Heart right ventricle (tissue), 16 donors: ENCODE data around the gene TBC1D17. TPM values are rescaled to one million over a fixed set of nuclear protein-coding genes. Genes with fewer than 3 reads are reported as not detected.

Experiments used
- ATAC-seq, 8 donors: fragments of 200-7000 bp; cut with Tn5 transposase; one replicate each; pipeline ENCODE4 v1.9.1; 2020; ENCODE audit warnings: mild to moderate bottlenecking in 8 of 8, moderate library complexity in 8 of 8, moderate number of reproducible peaks in 1 of 8
- DNase-seq, 2 donors: peaks; one replicate each; pipeline ENCODE4 v3.0.0-alpha.2; 2020
- H3K27ac ChIP-seq, 10 donors: fragments of 200-600 bp; sonication (generic) in 2 of 10; one replicate each; pipeline versions ENCODE4 v1.5.0 to v1.8.0; 2020 to 2022; ENCODE audit warnings: mild to moderate bottlenecking in 3 of 10
- H3K27me3 ChIP-seq, 7 donors: fragments of 200-600 bp; one replicate each; pipeline ENCODE4 v1.8.0; 2021 to 2022; ENCODE audit warnings: mild to moderate bottlenecking in 2 of 7
- H3K36me3 ChIP-seq, 9 donors: fragments of 200-600 bp; sonication (generic) in 1 of 9; one replicate each; pipeline versions ENCODE4 v1.5.0 to v1.8.0; 2020 to 2022; ENCODE audit warnings: mild to moderate bottlenecking in 2 of 9
- H3K4me1 ChIP-seq, 9 donors: fragments of 200-600 bp; sonication (generic) in 1 of 9; one replicate each; pipeline versions ENCODE4 v1.5.0 to v1.8.0; 2020 to 2022; ENCODE audit warnings: mild to moderate bottlenecking in 4 of 9
- H3K4me3 ChIP-seq, 10 donors: fragments of 200-600 bp; sonication (generic) in 2 of 10; one replicate each; pipeline versions ENCODE4 v1.5.0 to v1.8.0; 2020 to 2022; ENCODE audit warnings: mild to moderate bottlenecking in 7 of 10, moderate library complexity in 2 of 10
- H3K9me3 ChIP-seq, 11 donors: fragments of 200-600 bp in 10 of 11; sonication (generic) in 2 of 11; one replicate each; pipeline versions ENCODE4 v1.5.0 to v1.8.0; 2013 to 2022; ENCODE audit warnings: mild to moderate bottlenecking in 2 of 11, control low read depth in 1 of 11, moderate library complexity in 1 of 11
- WGBS, 2 donors: extraction: QIAGEN DNeasy Blood & Tissue Kit; methylation state at CpG; one replicate each; pipeline ENCODE4 v1.1.7; 2013; ENCODE audit warnings: inconsistent platforms in 1 of 2; 5-methylcytosine and 5-hydroxymethylcytosine counted together
- intact Hi-C, 10 donors: fragments of 100-400 bp; cut with DNase I; formaldehyde crosslinking; loops; one replicate each; pipeline versions ENCODE4 v1.11.1 to v1.14.2; 2022
- microRNA-seq, 2 donors: library from miRNA; unstranded; fragments of <30 nt; microRNA quantifications; one replicate each; pipeline ENCODE4 v1.2.0, GENCODE V29; 2021
- polyA plus RNA-seq, 2 donors: library from polyadenylated mRNA; stranded (reverse); fragments of 200-250 nt; gene quantifications; one replicate each; pipeline ENCODE4 v1.2.3, GENCODE V29; 2013
- total RNA-seq, 10 donors: library from RNA; stranded (reverse); fragmentation: NEBNext Ultra II Directional in 3 of 10; extraction: Animal tissue kit (Norgen Biotek cat#: 25700) in 3 of 10; gene quantifications; one replicate each; pipeline versions ENCODE4 v1.2.1 to v1.2.4, GENCODE V29; 2021 to 2023
- TF ChIP-seq, protein P1 (sequence below), 9 donors: fragments of 200-600 bp; sonication (generic) in 2 of 9; IDR thresholded peaks; one replicate each; pipeline versions ENCODE4 v1.5.0 to v1.8.0; 2021 to 2022; ENCODE audit warnings: antibody characterized with exemption in 9 of 9, mild to moderate bottlenecking in 5 of 9, moderate library complexity in 1 of 9
- donor health status: Arrhythmogenic right ventricular cardiomyopathy.
- donor health status: ischemic (EF 13 %, LVEDD 7.1; RV severe dilation, severe dysfunction).
- donor health status: healthy with polysubstance abuse.
- donor health status: DM: no; HTN: yes; CAD: no.
- donor health status: DM: no; HTN: no; CAD: no.
- donor health status: ischemic (EF 25% LVEDD 6.9; RV normal size, moderate dysfunction).
- donor health status: ischemic (EF 25% LVEDD 5.7; RV mildly dilated, moderate dysfunction).
- donor health status: healthy.
- donor health status: DM: yes; HTN: yes; CAD: no.
- donor health status: Ischemic cardiomyopathy.
- donor health status: ischemic (EF 35%, LVEDD 5.7; RV mildly dilated, moderate dysfunction).
- donor health status: nonischemic (EF 11% LVEDD 7.7; RV severe dilation, severe dysfunction).
- donor health status: DM: yes; HTN: yes; CAD: no.
- donor health status: PGD.
- donor health status: ischemic (EF 29% LVEDD 5.4; RV normal size, mild dysfunction).
- donor health status: nonischemic (EF 23%, LVEDD 6.1; RV moderate dilation, normal function).

The TBC1D17 gene
- total and polyA plus RNA-seq, 12 donors = 30.4 to 57.9 (median 49.8) TPM

- Histone ChIP-seq H3K27me3 (peaks cover 0 to 3% (median 0%) of the 10 kb centered on the region in 7 donors), H3K36me3 (peaks cover 0 to 5% (median 0%) of the 10 kb centered on the region in 9 donors), H3K27ac (no peak overlapping the region), H3K4me3 (peak overlapping the region in 6 of 10 donors; percentile 4 to 33 (median 21)), H3K9me3 (no peaks in the 10 kb centered on the region), H3K4me1 (peaks cover 0 to 14% (median 7%) of the 10 kb centered on the region in 9 donors)
- intact Hi-C loops = loop anchor here (1.0 to 10.0 kb wide), 7 partner anchors 44 to 197 kb away; no protein-coding TSS in a partner anchor
- DNase-seq (peak; percentile 71 to 82), ATAC-seq (peak; percentile 79 to 95 (median 90))
- 17 to 18% methylated on average over 35 of the region's 35 CpGs for WGBS, 2 donors
- TF ChIP-seq, protein P1, sequence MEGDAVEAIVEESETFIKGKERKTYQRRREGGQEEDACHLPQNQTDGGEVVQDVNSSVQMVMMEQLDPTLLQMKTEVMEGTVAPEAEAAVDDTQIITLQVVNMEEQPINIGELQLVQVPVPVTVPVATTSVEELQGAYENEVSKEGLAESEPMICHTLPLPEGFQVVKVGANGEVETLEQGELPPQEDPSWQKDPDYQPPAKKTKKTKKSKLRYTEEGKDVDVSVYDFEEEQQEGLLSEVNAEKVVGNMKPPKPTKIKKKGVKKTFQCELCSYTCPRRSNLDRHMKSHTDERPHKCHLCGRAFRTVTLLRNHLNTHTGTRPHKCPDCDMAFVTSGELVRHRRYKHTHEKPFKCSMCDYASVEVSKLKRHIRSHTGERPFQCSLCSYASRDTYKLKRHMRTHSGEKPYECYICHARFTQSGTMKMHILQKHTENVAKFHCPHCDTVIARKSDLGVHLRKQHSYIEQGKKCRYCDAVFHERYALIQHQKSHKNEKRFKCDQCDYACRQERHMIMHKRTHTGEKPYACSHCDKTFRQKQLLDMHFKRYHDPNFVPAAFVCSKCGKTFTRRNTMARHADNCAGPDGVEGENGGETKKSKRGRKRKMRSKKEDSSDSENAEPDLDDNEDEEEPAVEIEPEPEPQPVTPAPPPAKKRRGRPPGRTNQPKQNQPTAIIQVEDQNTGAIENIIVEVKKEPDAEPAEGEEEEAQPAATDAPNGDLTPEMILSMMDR (IDR thresholded peaks at IDR 0.05) = peak; percentile 89 to 98 (median 96)
Observed at GRCh38 chr19:49937750-49938381, 60.4 kb downstream of the TBC1D17 start.

Small RNA genes lying within 50 kb of the gene (microRNA-seq; reads per million reads assigned to microRNA genes)
- gene MIR4749 (0 to 0.51 reads per million in 2 donors), gene MIR4750 (0.51 to 0.60 reads per million in 2 donors), gene MIR6800 (0 reads per million in 2 donors)

Other genes with a start within 250 kb of the TBC1D17 start
- 100 to 1,000 TPM in 7 of 10 donors, 10 to 100 TPM in 3; 90.4 to 141 (median 113) TPM for gene RRAS, start 237.6 kb upstream of the TBC1D17 start, total RNA-seq
- gene RRAS, start 237.6 kb upstream of the TBC1D17 start, polyA plus RNA-seq = 100 to 1,000 TPM; 208 to 215 TPM
- 10 to 100 TPM; 41.6 to 60.5 (median 45.2) TPM for gene SCAF1, start 235.5 kb upstream of the TBC1D17 start, total RNA-seq
- gene SCAF1, start 235.5 kb upstream of the TBC1D17 start, polyA plus RNA-seq = 10 to 100 TPM; 20.2 to 25.8 TPM
- gene IRF3, start 211.8 kb upstream of the TBC1D17 start, total RNA-seq = 10 to 100 TPM; 22.3 to 39.4 (median 24.7) TPM
- gene IRF3, start 211.8 kb upstream of the TBC1D17 start, polyA plus RNA-seq = 10 to 100 TPM; 67.8 to 84.2 TPM
- 10 to 100 TPM in 5 of 10 donors, 1 to 10 TPM in 5; 7.8 to 14.6 (median 9.8) TPM for gene BCL2L12, start 211.8 kb upstream of the TBC1D17 start, total RNA-seq
- gene BCL2L12, start 211.8 kb upstream of the TBC1D17 start, polyA plus RNA-seq = 10 to 100 TPM in 1 of 2 donors, 1 to 10 TPM in 1; 8.6 to 19.6 TPM
- 100 to 1,000 TPM; 112 to 146 (median 127) TPM for gene PRMT1, start 200.4 kb upstream of the TBC1D17 start, total RNA-seq
- gene PRMT1, start 200.4 kb upstream of the TBC1D17 start, polyA plus RNA-seq = 100 to 1,000 TPM in 1 of 2 donors, 10 to 100 TPM in 1; 80.0 to 270 TPM
- gene ADM5, start 188.1 kb upstream of the TBC1D17 start, total RNA-seq = under 1 TPM; 0.16 to 0.74 (median 0.47) TPM
- gene ADM5, start 188.1 kb upstream of the TBC1D17 start, polyA plus RNA-seq = 1 to 10 TPM; 1.1 to 1.6 TPM
- gene CPT1C, start 186.6 kb upstream of the TBC1D17 start, total RNA-seq = 1 to 10 TPM; 1.4 to 3.6 (median 1.9) TPM
- gene CPT1C, start 186.6 kb upstream of the TBC1D17 start, polyA plus RNA-seq = 10 to 100 TPM in 1 of 2 donors, 1 to 10 TPM in 1; 4.8 to 10.7 TPM
- gene TSKS, start 114.4 kb upstream of the TBC1D17 start, total RNA-seq = under 1 TPM in 8 of 10 donors, not detected in 2; 0.15 to 0.80 (median 0.36) TPM
- 1 to 10 TPM in 1 of 2 donors, under 1 TPM in 1; 0.64 to 3.4 TPM for gene TSKS, start 114.4 kb upstream of the TBC1D17 start, polyA plus RNA-seq
- 100 to 1,000 TPM in 1 of 10 donors, 10 to 100 TPM in 9; 56.0 to 108 (median 62.6) TPM for gene AP2A1, start 110.7 kb upstream of the TBC1D17 start, total RNA-seq
- gene AP2A1, start 110.7 kb upstream of the TBC1D17 start, polyA plus RNA-seq = 10 to 100 TPM; 36.1 to 96.3 TPM
- gene FUZ, start 64.4 kb upstream of the TBC1D17 start, total RNA-seq = 10 to 100 TPM; 11.4 to 20.8 (median 14.4) TPM
- 10 to 100 TPM; 16.4 to 24.1 TPM for gene FUZ, start 64.4 kb upstream of the TBC1D17 start, polyA plus RNA-seq
- 100 to 1,000 TPM in 1 of 10 donors, 10 to 100 TPM in 9; 39.7 to 110 (median 54.9) TPM for gene MED25, start 59.4 kb upstream of the TBC1D17 start, total RNA-seq
- 100 to 1,000 TPM in 1 of 2 donors, 10 to 100 TPM in 1; 39.5 to 149 TPM for gene MED25, start 59.4 kb upstream of the TBC1D17 start, polyA plus RNA-seq
- 100 to 1,000 TPM in 3 of 10 donors, 10 to 100 TPM in 7; 67.8 to 137 (median 90.0) TPM for gene PTOV1, start 26.5 kb upstream of the TBC1D17 start, total RNA-seq
- gene PTOV1, start 26.5 kb upstream of the TBC1D17 start, polyA plus RNA-seq = 100 to 1,000 TPM; 107 to 220 TPM
- 10 to 100 TPM; 24.0 to 43.9 (median 34.6) TPM for gene PNKP, start 10.1 kb upstream of the TBC1D17 start, total RNA-seq
- 10 to 100 TPM; 31.8 to 91.7 TPM for gene PNKP, start 10.1 kb upstream of the TBC1D17 start, polyA plus RNA-seq
- 10 to 100 TPM; 26.0 to 51.9 (median 32.4) TPM for gene AKT1S1, start 347 bp upstream of the TBC1D17 start, total RNA-seq
- 10 to 100 TPM; 42.6 to 48.1 TPM for gene AKT1S1, start 347 bp upstream of the TBC1D17 start, polyA plus RNA-seq
- gene IL4I1, start 19.2 kb downstream of the TBC1D17 start, total RNA-seq = 10 to 100 TPM in 1 of 10 donors, under 1 TPM in 7, not detected in 2; 0.26 to 26.9 (median 0.60) TPM
- under 1 TPM in 1 of 2 donors, not detected in 1; 0.33 TPM for gene IL4I1, start 19.2 kb downstream of the TBC1D17 start, polyA plus RNA-seq
- gene ATF5, start 51.5 kb downstream of the TBC1D17 start, total RNA-seq = 10 to 100 TPM in 3 of 10 donors, 1 to 10 TPM in 7; 6.4 to 33.8 (median 9.7) TPM
- 10 to 100 TPM; 14.1 to 22.0 TPM for gene ATF5, start 51.5 kb downstream of the TBC1D17 start, polyA plus RNA-seq
- gene NUP62, start 51.8 kb downstream of the TBC1D17 start, total RNA-seq = 10 to 100 TPM; 23.1 to 48.1 (median 32.7) TPM
- 10 to 100 TPM; 13.2 to 19.7 TPM for gene NUP62, start 51.8 kb downstream of the TBC1D17 start, polyA plus RNA-seq
- gene SIGLEC11, start 83.5 kb downstream of the TBC1D17 start, total RNA-seq = 1 to 10 TPM in 1 of 10 donors, under 1 TPM in 8, not detected in 1; 0.11 to 1.1 (median 0.42) TPM
- 1 to 10 TPM in 1 of 2 donors, under 1 TPM in 1; 0.20 to 1.7 TPM for gene SIGLEC11, start 83.5 kb downstream of the TBC1D17 start, polyA plus RNA-seq
- 10 to 100 TPM; 15.1 to 34.9 (median 24.8) TPM for gene VRK3, start 147.7 kb downstream of the TBC1D17 start, total RNA-seq
- gene VRK3, start 147.7 kb downstream of the TBC1D17 start, polyA plus RNA-seq = 10 to 100 TPM; 16.3 to 23.0 TPM
- 1 to 10 TPM; 1.8 to 4.2 (median 3.3) TPM for gene ZNF473, start 148.3 kb downstream of the TBC1D17 start, total RNA-seq
- gene ZNF473, start 148.3 kb downstream of the TBC1D17 start, polyA plus RNA-seq = 1 to 10 TPM; 1.5 to 1.8 TPM